GM18511 (cell line): ENCODE measurements around the gene MKNK2.
"Not testable (repeated sequence)": the region's sequence is repeated elsewhere in the genome, so short reads cannot be mapped to it uniquely, and the experiment has no call there.

Experiments
- ATAC-seq: cut with Tn5 transposase; IDR thresholded peaks from one replicate; pipeline ENCODE4 v1.9.1; 2021; ENCODE audit warnings: mild to moderate bottlenecking, moderate library complexity; ENCODE audit not compliant: unreplicated experiment

Gene MKNK2

DNA sequence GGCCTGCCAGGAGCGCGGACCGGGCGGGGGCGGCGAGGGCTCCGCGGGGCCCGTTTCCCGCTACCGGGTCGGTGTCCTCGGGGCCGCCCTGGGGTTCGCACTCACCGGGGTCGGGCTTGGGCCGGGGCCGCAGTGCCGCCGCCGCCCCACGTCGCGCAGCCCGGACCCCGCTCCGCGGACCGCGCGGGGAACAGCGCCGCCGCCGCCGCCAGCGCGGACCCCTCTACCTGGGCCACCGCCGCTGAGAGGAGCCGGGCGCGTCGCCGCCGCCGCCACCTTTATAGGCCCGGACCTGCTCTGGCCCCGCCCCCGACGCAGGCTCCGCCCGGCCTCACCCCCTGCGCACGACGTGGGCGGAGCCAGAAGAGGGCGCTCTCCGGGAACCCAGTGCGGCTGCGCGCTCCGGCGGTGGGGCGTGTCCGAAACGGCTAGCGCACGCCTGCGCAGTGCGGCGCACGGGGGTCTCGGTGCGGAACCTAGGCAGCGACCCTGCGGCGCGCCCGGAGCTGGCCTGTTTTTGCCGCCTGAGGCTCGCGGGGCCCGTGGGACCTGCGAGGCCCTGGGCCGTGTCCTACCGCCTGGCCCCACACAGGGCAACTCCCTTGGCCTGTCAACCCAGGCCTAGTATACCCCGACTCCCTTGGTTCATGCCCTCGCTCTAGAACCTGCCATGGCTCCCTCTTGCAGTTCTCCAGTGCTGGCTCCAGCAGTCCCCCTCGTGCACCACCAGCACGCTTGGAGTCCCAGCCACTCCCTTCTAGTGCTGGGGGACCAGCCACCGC, at the start of gene MKNK2:
Gene MKNK2, minus strand, starts transcription at position 254 of the 782 bp plus-strand sequence. CDS start 393 bp downstream, outside the sequence.
- peak; percentile 51 for ATAC-seq

DNA sequence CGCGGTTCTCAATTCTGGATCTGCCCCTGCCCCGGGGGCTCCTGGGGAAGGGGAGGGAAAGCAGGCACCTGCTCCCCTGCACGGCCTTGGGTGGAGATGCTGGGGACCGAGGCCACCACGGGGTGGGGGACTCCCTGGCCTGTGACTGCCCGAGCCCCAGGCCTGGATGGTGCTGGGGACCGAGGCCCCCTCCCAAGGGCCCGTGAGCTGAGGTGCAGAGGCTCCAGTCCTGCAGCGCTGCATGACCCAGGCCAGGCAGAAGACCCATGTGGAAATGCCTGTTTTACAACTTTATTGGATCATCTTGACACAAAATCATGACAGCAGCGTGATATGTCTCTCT, 49.6 kb upstream of the MKNK2 start:
- ATAC-seq, result no peak

DNA sequence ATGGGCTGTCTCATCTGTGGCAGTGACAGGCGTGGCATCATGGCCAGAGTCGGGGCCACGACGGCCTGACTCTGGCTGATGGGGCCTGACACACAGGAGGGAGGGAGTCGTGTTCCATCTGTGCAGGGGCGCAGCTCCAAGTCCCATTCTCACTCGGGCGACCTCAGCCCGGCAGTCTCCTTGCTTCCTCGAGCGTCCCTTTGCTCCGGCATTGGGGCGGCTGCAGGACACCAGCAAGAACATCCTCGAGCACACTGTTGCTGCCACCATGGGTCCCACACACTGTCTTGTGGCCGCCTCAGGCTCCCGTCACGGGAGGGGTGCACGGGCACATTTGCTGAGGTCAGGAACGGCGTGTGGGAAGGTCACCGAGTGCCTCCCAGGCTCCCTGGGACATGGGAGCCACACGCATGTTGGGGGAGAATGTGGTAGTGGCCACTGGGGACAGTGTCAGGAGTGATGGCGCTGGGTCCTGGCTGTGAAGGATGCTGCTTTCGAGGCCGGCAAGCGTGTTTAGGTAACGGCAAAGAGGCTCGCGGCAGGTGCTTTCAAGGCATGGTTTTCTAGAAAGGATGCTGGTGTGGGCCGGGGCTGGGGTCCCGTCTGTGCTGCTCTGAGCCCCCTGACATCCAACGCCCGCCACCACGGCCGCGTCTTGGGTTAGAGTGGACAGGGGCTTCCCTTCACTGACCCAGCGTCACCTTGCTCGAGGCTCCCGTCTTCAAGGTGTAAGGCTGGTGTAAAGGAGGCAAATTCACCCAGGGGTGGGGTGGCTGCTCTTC, 49.1 kb upstream of the MKNK2 start:
- no peak for ATAC-seq

DNA sequence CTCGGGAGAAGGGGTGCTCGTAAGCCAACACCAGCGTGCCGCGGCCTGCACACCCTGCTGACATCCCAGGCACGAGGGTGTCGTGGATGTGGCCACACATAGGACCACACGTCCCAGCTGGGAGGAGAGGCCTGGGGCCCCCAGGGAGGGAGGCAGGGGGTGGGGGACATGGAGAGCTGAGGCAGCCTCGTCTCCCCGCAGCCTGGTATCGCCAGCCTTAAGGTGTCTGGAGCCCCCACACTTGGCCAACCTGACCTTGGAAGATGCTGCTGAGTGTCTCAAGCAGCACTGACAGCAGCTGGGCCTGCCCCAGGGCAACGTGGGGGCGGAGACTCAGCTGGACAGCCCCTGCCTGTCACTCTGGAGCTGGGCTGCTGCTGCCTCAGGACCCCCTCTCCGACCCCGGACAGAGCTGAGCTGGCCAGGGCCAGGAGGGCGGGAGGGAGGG, 48.0 kb upstream of the MKNK2 start:
- ATAC-seq, result no peak

DNA sequence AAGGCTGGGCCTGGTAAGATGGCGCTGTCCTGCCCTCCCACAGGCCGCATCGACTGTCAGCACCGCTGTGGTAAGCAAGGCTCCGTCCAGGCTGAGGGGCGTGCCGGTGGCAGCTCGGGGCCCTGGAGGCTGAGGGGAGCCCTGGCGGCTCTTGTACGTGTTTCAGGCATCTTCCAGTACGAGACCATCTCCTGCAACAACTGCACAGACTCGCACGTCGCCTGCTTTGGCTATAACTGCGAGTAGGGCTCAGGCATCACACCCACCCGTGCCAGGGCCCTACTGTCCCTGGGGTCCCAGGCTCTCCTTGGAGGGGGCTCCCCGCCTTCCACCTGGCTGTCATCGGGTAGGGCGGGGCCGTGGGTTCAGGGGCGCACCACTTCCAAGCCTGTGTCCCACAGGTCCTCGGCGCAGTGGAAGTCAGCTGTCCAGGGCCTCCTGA, 46.9 kb upstream of the MKNK2 start:
- no peak for ATAC-seq

DNA sequence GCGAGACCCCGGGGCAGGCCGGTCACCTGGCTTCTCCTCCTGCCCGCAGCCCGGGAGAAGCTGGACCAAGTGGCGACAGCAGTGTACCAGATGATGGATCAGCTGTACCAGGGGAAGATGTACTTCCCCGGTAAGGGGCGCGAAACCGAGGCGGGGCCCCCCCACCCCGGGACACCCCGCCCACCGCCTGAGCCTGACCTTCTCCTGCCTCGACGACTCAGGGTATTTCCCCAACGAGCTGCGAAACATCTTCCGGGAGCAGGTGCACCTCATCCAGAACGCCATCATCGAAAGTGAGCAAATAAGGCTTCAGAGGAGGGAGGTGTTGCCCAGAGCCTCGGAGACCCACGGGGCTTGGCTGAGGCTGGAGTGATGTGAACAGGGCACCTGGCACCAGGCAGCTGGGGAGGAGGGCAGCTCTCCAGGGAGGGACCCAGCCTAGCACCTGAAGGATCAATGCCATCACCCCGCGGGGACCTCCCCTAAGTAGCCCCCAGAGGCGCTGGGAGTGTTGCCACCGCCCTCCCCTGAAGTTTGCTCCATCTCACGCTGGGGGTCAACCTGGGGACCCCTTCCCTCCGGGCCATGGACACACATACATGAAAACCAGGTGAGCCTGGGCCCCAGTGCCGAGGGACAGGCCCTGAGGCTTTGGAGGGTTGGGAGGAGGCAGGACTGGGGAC, 46.3 kb upstream of the MKNK2 start:
- no peak for ATAC-seq

DNA sequence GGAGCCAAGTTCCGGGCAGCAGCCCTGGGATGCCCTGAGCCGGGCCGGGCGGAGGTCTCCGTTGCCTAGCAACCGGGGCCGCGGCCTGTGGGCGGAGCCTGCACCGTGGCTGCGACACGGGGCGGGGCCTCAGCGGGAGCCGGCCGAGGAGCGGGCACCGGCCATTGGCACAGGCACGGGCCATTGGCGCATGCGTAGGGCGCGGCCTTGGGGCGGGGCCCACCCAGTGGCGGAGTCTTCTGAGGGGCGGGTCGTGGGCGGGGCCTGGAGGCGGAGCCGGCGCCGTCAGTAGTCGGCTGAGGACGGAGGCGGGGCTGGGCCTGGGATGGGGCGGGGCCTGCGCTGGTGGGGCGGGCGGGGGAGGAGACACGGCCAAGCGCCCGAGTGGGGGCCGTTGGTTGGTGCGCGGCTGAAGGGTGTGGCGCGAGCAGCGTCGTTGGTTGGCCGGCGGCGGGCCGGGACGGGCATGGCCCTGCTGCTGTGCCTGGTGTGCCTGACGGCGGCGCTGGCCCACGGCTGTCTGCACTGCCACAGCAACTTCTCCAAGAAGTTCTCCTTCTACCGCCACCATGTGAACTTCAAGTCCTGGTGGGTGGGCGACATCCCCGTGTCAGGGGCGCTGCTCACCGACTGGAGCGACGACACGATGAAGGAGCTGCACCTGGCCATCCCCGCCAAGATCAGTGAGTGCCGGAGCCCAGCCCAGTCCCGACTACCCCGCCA, 45.6 kb upstream of the MKNK2 start, which contains the start of gene IZUMO4:
Gene IZUMO4, plus strand, starts transcription at position 436 of the 723 bp plus-strand sequence. Its CDS starts 31 bp downstream, at position 467.
- ATAC-seq, result peak; percentile 66

DNA sequence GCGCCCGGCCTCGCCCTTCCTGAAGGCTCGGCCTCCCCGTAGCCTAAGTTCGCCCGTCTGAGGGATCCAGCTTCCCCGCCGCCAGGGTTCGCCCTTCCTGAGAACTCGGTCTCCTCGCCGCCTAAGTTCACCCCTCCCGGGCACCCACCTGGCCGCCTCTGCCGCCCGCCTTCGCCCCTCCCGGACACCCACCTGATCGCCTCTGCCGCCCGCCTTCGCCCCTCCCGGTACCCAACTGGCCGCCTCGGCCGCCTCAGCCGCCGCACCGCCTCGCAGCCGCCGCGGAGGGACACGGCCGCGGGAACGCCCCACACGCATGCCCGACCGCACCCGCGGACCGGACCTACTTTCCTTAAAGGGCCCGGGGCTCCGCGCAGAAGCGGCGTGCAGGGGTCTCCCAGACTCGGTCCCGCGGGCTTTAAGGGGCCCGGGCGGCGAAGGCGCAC, 45.0 kb upstream of the MKNK2 start, which contains the start of gene MOB3A:
Gene MOB3A, minus strand, starts transcription at position 293 of the 446 bp plus-strand sequence. CDS start 17,766 bp downstream, outside the sequence.
- ATAC-seq, result peak; percentile 39

DNA sequence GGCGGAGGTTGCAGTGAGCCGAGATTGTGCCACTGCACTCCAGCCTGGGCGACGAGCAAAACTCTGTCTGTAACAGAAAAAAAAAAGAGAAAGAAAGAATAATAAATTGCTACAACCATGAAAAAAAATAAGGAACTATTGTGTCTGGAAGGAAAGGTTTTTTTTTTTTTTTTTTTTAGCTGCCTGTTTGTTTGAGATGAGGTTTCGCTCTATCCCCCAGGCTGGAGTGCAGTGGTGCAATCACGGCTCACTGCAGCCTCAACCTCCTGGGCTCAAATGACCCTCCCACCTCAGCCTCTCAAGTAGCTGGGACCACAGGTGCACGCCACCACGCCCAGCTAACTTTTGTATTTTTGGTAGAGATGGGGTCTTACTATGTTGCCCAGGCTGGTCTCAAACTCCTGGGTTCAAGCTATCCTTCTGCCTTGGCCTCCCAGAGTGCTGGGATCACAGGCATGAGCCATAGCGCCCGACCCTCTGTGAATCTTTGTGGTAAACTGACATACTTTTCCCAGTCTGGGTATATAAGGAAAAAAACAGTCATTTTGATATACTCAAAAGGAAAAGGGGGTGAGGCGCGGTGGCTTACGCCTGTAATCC, 41.0 kb upstream of the MKNK2 start:
- not testable (repeated sequence) for ATAC-seq

DNA sequence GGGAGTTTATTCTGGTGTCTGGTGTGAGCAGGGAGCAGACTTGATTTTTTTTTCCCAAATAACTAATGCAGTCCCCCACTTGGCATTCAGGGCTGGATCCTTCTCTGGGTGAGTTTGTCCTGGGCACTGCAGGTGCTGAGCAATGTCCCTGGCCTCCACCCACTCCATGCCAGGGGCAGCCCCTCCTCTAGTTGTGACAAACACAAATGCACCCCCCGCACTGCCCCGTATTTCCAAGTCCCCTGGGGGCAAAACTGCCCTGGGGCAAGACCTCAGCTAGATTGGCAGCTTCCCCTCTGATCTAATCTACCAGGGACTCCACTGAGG, 38.6 kb upstream of the MKNK2 start:
- ATAC-seq, result no peak

DNA sequence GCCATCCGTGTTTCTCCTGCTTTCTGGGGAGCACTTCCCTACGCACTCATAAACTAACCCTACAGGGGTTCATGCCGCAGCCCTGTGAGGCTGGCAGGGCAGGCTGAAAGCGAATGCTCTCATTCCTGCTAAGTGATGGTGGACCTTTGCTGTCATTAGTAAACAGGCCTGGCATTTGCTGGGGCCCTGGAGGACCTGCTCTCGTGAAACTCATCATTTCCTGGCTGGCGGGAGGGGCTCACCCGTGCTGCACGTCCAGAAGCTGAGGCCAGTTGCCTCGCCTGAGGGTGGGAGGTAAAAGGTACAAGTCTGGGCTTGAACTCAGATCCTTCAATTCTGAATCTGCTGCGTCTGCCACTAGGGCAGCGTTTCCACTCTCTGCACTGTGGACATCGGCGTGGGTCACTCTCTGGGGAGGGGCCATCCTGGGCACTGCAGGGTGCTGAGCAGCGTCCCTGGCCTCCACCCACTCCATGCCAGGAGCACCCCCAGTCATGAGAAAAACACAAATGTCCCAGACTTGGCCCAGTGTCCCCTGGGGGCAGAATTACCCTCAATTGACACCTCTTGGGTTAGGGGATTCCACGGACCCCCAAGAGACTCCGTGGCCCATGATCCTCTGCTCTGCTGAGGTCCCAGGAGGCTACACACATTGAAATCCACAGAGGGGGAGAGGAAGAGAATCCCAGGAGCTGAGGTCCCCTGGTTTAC, 38.1 kb upstream of the MKNK2 start:
- no peak for ATAC-seq

DNA sequence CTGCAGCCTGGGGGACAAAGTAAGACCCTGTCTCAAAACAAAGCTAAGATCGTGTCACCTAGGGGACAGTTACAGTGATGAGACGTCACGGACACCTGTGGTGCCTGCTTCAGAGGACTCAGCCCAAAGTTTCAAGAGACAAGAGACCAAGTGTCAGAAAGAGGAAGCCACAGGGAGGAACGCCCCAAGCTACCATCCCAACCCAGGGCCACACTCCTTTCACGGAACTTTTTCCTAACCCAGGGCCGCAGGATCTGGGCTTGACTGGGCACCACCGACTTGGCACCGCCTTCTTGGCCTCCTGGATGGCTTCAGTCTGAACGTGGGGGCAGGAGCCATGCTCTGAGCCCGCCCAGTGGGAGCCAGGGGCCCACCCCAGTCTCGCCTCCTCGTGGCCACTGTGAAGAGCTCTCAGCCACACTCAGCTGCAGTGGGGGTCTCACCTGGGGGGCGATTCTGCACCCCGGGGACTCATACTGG, 36.6 kb upstream of the MKNK2 start:
- ATAC-seq, result no peak

DNA sequence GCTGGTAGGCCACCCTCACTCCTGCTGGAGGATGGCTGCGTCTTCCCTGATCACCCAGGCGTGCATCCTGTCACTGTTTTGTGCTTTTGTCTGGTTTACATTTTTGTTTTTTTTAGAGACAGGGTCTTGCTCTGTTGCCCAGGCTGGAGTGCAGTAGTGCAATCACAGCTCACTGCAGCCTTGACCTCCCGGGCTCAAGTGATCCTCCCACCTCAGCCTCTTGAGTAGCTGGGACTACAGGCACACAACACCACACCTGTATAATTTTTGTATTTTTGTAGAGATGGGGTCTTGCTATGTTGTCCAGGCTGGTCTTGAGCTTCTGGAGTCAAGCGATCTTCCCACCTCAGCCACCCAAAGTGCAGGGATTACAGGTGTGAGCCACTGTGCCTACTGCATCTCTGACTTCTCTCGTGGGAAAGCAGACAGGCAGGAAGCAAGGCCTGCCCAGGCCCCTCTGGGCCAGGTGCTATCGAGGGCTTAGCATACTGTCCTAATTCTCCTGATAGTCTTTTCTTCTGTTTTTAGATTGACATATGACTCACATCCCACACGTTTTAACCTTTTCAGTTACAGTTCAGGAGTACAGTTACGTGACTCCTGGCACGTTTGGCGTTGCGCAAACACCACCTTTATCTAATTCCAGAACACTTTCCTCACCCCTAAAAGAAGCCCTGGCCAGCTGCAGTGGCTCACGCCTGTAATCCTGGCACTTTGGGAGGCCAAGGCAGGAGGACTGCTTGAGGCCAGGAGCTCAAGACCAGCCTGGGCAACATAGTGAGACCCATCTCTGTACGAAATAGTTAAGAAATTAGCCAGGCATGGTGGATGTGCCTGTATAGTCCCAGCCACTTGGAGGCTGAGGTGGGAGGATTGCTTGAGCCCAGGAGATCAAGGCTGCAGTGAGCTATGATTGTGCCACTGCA, 35.9 kb upstream of the MKNK2 start:
- ATAC-seq, result not testable (repeated sequence)

DNA sequence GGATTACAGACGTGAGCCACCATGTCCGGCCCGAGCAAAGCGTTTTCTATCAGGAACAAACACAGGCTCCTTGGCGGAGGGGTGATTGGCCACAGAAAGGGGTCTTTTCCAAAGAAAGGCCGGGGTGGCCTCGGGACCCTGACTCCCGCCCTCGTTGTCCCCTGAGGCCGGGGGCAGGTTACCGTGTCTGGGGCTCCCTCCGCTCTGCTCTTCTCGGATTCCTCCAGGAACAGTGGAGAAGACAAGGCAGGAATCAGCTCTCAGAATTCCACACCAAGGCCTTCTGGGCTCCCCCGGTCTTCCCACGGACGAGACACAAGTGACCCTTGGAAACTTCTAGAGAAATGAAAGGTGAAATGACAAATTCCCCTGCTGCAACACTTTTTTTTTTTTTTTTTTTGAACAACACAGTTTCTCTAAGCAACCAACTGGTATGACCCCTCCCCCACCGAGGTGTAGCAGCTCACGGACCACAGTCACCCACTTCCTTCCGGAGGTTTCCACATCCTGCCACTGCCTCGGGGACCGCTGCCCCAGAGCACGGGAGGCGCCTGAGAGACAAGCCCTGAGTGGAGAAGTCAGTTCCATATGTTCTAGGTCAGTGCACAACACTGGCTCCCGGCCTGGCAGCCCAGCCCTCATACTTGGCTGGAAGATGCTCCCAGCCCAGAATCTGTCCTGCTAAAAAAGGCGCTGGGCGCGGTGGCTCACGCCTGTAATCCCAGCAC, 34.1 kb upstream of the MKNK2 start:
- ATAC-seq, result no peak

DNA sequence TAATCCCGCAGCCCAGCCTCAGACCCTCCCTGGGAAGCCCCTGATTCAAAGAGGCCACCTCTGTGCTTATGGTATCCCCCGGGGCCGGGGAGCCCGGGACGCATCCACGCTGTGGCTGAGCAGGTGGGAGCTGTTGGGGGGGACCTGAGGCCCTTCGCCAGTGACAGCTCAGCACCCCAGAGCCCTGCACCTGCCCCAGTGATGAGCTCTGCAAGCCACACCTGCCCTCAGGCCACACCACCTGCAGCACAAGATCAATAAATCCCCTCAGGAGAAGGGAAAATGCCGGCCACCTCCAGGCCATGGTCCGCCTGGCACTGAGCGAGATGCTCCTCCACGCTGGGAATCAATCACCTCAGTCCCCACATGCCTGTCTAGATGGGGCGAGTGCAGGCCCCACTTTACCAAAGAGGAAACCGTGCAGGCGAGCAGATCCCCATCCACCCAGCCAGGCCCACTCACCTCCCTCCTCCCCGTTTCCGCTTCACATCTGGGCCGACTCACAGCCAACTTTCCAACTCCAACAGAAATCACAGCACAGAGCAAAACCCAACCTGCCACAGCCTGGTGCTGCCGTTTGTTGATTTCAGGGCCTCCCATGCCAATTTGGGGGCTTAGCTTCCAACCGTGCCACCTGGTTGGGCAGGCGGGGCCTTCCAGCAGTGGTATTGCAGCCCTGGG, 32.3 kb upstream of the MKNK2 start:
- no peak for ATAC-seq

DNA sequence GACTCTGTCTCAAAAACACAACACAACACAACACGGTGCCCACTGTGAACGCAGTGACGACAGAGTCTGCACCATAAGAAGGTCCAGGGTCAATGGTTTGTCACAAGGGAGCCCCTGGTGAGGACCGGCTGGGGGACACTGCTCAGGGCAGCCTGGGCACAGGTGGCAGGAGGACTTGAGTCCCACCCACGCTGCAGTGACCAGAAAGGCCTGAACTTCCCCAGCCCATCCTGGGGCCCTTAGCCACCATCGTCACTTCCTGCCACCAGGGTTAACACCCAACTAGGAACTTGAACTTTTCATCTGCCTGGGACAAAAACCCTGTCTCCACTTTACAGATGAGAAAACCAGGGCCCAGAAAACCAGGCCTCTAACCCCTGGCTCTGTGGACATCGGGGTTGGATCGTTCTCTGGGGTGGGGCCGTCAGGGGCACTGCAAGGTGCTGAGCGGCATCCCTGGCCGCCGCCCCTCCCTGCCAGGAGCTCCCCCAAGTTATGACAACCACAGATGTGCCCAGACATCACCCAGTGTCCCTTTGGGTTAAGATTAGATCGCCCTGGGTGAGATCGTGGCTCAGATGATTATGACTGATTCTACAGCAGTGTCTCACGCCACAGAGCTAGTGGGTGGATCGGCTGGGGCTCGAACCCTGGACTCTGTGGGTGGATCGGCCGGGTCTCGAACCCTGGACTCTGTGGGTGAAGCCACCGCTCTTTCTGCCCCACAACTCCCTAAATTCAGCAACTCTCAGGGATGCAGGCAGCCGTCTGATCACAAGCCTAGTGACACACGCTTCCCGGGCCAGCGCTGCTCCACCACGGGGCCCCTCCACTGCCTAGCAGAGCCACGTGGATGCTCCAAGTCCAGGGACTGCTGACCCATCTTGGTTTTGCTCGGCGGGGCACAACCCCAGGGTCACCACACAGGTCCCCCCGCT, 31.1 kb upstream of the MKNK2 start:
- ATAC-seq, result no peak
